Body of pancreas (tissue), 4 donors: ENCODE measurements around the gene RNF2. TPM values are rescaled to one million over a fixed set of nuclear protein-coding genes. Genes with fewer than 3 reads are reported as not detected.

Experiments used
- ATAC-seq: fragments of 150-250 bp; one replicate; pipeline ENCODE4 v1.9.1; 2016
- DNase-seq, 4 donors: peaks; one replicate each; pipeline ENCODE4 v3.0.0-alpha.2; 2019
- H3K27ac ChIP-seq, 4 donors: fragments of 200-600 bp; sonication (generic); 1 replicate in 3 of 4; 2 replicates in 1 of 4; pipeline versions ENCODE4 v1.5.1 to v1.6.1; 2016 to 2019; ENCODE audit warnings: mild to moderate bottlenecking in 1 of 4, mixed read lengths in 1 of 4, moderate library complexity in 1 of 4
- H3K27me3 ChIP-seq, 2 donors: fragments of 200-600 bp; sonication (generic); one replicate each; pipeline ENCODE4 v1.6.0; 2016; ENCODE audit warnings: mild to moderate bottlenecking in 1 of 2
- H3K36me3 ChIP-seq, 2 donors: fragments of 200-600 bp; sonication (generic); replicated peaks in 1 of 2; 2 replicates each; pipeline ENCODE4 v1.5.1; 2016; ENCODE audit warnings: low read depth in 2 of 2; ENCODE audit not compliant: insufficient read depth in 1 of 2
- H3K4me1 ChIP-seq: fragments of 200-600 bp; sonication (generic); one replicate; pipeline ENCODE4 v1.6.0; 2016
- H3K4me3 ChIP-seq, 2 donors: fragments of 200-600 bp; sonication (generic); 1 replicate in 1 of 2; 2 replicates in 1 of 2; pipeline ENCODE4 v1.5.1; 2016 to 2019
- H3K9me3 ChIP-seq, 3 donors: fragments of 200-600 bp; sonication (generic); 1 replicate in 2 of 3; 2 replicates in 1 of 3; pipeline ENCODE4 v1.5.1; 2016
- POLR2A ChIP-seq, 3 donors: fragments of 450-650 bp; IDR thresholded peaks; one replicate each; pipeline ENCODE4 v1.6.1; 2016; ENCODE audit warnings: antibody characterized with exemption in 3 of 3, mild to moderate bottlenecking in 2 of 3
- WGBS, 2 donors: methylation state at CpG; one replicate each; pipeline ENCODE4 v1.1.5; 2017; 5-methylcytosine and 5-hydroxymethylcytosine counted together
- intact Hi-C: fragments of 100-400 bp; cut with DNase I; formaldehyde crosslinking; loops from one replicate; pipeline ENCODE4 v1.15.1; 2023
- total RNA-seq, 2 donors: library from RNA; depleted of rRNA; stranded (reverse); fragments of >200 nt; gene quantifications; one replicate each; pipeline ENCODE4 v1.1.0, GENCODE V29; 2016
- TF ChIP-seq, protein P1 (sequence below), 7 experiments: fragments of 450-650 bp in 4 of 7; fragments of 200-600 bp in 3 of 7; sonication (generic) in 3 of 7; IDR thresholded peaks; one replicate each; pipeline ENCODE4 v1.5.1; 2016 to 2019; ENCODE audit warnings: antibody characterized with exemption in 7 of 7

RNF2 gene
- total RNA-seq, 2 donors from 2014 or later = 9.9 TPM

DNA sequence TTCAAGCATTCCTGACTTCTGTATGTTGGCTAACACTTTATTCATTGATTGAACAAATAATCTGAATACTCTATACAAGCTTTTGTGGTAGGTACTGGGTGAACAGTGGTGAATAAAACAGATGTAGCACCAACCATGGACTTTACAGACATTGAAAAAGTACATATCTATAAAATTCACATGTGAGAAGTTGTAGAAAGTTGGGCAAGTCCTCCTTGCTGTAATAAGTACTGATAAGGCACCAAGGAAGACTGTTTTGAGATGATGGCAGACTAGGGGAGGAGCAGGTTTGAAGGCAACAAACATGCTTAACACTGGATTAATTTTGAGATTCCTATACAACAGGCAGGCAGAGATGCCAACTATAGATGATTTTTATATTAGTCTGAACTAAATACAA is 42.4 kb downstream of the RNF2 start:
- Histone ChIP-seq H3K9me3 (no peaks in the 10 kb centered on the region), H3K27ac (no peak overlapping the region), H3K4me1 (no peaks in the 10 kb centered on the region), H3K4me3 (no peak overlapping the region), H3K36me3 (peaks cover 0 to 4% of the 10 kb centered on the region in 2 donors), H3K27me3 (no peaks in the 10 kb centered on the region)
- ATAC-seq = no peak
- no peak for DNase-seq
- TF ChIP-seq, protein P1, sequence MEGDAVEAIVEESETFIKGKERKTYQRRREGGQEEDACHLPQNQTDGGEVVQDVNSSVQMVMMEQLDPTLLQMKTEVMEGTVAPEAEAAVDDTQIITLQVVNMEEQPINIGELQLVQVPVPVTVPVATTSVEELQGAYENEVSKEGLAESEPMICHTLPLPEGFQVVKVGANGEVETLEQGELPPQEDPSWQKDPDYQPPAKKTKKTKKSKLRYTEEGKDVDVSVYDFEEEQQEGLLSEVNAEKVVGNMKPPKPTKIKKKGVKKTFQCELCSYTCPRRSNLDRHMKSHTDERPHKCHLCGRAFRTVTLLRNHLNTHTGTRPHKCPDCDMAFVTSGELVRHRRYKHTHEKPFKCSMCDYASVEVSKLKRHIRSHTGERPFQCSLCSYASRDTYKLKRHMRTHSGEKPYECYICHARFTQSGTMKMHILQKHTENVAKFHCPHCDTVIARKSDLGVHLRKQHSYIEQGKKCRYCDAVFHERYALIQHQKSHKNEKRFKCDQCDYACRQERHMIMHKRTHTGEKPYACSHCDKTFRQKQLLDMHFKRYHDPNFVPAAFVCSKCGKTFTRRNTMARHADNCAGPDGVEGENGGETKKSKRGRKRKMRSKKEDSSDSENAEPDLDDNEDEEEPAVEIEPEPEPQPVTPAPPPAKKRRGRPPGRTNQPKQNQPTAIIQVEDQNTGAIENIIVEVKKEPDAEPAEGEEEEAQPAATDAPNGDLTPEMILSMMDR (IDR thresholded peaks at IDR 0.05) = no peak
- TF ChIP-seq POLR2A (IDR thresholded peaks at IDR 0.05) = no peak
- intact Hi-C loops = no loop called here

DNA sequence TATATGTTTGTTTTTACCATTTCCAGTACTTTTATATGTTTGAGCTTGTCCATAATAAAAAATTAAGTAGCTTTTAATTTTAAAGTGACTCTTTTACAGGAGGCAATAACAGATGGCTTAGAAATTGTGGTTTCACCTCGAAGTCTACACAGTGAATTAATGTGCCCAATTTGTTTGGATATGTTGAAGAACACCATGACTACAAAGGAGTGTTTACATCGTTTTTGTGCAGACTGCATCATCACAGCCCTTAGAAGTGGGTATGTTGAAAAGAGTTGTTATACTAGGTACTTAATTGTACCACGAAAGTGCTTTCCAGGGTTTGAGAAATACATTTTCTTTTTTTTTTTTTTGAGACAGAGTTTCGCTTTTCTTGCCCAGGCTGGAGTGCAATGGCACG is 46.1 kb downstream of the RNF2 start:
- H3K27me3 ChIP-seq = no peaks in the 10 kb centered on the region
- no peaks in the 10 kb centered on the region for H3K4me1 ChIP-seq
- DNase-seq = no peak
- H3K27ac ChIP-seq = no peak overlapping the region
- 82% methylated on average over 5 of the region's 5 CpGs for WGBS, 2 donors
- peak; percentile 50 for ATAC-seq
- TF ChIP-seq, protein P1 (IDR thresholded peaks at IDR 0.05) = no peak
- no peak for TF ChIP-seq POLR2A (IDR thresholded peaks at IDR 0.05)
- H3K36me3 ChIP-seq = peaks cover 0 to 10% of the 10 kb centered on the region in 2 donors
- H3K4me3 ChIP-seq = no peak overlapping the region
- intact Hi-C loops = no loop called here
- H3K9me3 ChIP-seq = no peaks in the 10 kb centered on the region

DNA sequence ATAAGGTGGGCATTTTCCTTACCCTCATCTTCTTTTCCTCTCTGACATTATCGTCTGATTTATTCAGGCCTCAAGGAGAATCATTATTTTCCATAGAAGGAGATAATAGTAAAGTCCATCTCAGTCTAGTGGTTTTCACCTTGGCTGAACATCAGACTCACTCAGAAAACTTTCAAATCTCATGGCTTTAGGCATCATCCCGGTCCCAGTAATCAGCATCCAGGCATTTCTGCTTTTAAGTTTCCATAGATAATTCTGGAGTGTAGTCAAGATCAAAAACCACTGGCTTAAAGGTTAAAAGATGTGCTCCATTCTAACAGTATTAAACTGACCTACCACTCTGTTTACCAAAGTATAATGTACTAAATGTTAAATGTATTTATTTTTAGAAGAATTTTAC is 49.4 kb downstream of the RNF2 start:
- H3K36me3 ChIP-seq = peaks cover 0 to 9% of the 10 kb centered on the region in 2 donors
- TF ChIP-seq, protein P1 (IDR thresholded peaks at IDR 0.05) = no peak
- TF ChIP-seq POLR2A (IDR thresholded peaks at IDR 0.05) = no peak
- intact Hi-C loops = no loop called here

DNA sequence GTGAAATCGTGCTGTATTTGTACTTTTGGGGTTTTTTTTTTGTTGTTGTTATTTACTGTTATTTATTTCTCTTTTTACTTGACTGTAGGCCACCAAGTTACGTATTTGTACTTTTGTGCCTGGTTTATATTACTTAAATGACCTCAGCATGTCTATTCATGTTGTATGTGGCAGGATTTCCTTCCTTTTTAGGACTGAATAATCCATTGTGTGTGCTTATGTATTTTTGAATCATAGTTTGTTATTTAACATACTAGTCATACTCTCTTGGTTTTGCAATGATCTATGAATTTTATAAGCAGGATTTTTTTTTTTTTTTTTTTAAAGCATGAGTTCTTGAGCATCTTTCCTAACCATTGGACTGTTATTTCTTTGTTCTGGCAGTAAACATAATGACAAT is 51.2 kb downstream of the RNF2 start:
- WGBS, 2 donors = 84 to 92% methylated on average over 2 of the region's 2 CpGs
- H3K4me1 ChIP-seq = no peaks in the 10 kb centered on the region
- H3K4me3 ChIP-seq = no peak overlapping the region
- no peaks in the 10 kb centered on the region for H3K27me3 ChIP-seq
- no peak overlapping the region for H3K27ac ChIP-seq
- TF ChIP-seq POLR2A (IDR thresholded peaks at IDR 0.05) = no peak
- TF ChIP-seq, protein P1 (IDR thresholded peaks at IDR 0.05) = no peak
- no peak for ATAC-seq
- no peak for DNase-seq
- H3K9me3 ChIP-seq = no peaks in the 10 kb centered on the region
- intact Hi-C loops = no loop called here
- H3K36me3 ChIP-seq = peaks cover 0 to 9% of the 10 kb centered on the region in 2 donors

More for the DNA sequence above, 49.4 kb downstream of the RNF2 start:
- H3K4me3 ChIP-seq = no peak overlapping the region
- no peak overlapping the region for H3K27ac ChIP-seq
- ATAC-seq (no peak), DNase-seq (no peak)
- H3K9me3 ChIP-seq = no peaks in the 10 kb centered on the region
- H3K4me1 ChIP-seq = no peaks in the 10 kb centered on the region
- H3K27me3 ChIP-seq = no peaks in the 10 kb centered on the region
- 94% methylated on average over 2 of the region's 2 CpGs for WGBS, 2 donors

DNA sequence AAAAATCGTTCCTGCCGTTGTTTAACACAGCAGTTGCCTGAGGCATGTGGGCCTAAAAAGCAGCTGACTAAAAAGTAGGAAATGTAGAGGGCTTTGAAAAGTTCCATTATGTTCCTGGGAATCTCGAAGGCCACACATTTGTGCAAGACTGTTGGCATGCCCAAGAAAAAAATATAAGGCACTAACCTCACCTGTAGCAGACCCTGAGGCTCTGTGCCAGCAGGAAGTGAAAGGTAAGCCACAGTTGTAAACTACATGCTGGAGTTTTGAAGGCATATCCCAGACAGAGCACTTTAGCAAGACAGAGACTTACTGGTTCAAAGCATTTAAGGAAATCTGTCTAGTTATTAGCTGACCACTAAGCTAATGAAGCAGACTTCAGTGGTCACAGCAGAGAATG is 58.7 kb downstream of the RNF2 start:
- no peak overlapping the region for H3K27ac ChIP-seq
- ATAC-seq = no peak

More for the DNA sequence above, 58.7 kb downstream of the RNF2 start:
- no peak for TF ChIP-seq POLR2A (IDR thresholded peaks at IDR 0.05)
- TF ChIP-seq, protein P1 (IDR thresholded peaks at IDR 0.05) = no peak
- H3K4me3 ChIP-seq = no peak overlapping the region
- intact Hi-C loops = no loop called here
- H3K27me3 ChIP-seq = no peaks in the 10 kb centered on the region
- no peaks in the 10 kb centered on the region for H3K4me1 ChIP-seq
- H3K9me3 ChIP-seq = peaks cover 0 to 5% (median 0%) of the 10 kb centered on the region in 3 donors
- no peaks in the 10 kb centered on the region for H3K36me3 ChIP-seq
- peak in 1 of 4 donors; percentile 12 for DNase-seq
- 75 to 87% methylated on average over 3 of the region's 3 CpGs for WGBS, 2 donors
